ENCODE results near the gene SSBP3. TPM values are rescaled to one million over a fixed set of nuclear protein-coding genes. Genes with fewer than 3 reads are reported as not detected.

Gene SSBP3
- total and polyA plus RNA-seq, 9 of the 15 experiments (the other 6 are each of a cell fraction or from before 2014, with no cell fraction given): 8.7 to 108 (median 33.8) TPM

DNA sequence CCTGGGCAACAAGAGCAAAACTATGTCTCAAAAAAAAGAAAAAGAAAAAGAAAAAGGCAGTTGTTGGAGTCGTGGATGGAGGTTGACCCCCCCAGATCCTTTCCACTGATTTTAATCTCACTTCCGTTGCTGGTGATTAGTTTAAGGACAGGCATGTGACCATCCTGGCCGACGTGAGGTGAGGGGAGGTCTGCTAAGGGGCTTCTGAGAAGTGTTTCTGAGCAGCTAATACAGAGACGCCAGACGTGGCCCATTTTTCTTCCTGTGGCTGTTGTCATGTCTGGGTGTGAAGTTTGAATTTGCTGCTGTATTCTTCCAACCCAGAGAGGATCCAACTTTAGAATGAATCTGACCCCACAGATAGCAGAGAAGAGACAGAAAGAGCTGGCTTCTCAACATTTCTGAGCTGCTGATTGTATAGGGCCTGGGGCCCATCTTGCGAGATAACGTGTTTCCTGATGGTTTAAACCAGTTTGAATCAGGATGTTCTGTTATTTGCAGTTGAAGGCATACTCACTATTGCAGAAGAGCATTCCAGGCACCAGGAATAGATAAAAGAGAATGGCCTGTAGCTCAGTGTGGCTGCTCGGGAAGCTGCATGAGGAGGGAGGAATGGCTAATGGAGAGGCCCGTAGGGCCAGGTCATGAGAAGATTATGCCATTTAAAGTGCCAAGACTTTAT lies 22.8 kb upstream of the SSBP3 start (continued):
- TF ChIP-seq ZNF41 (CRISPR knock-in tag; conservative IDR thresholded peaks at IDR 0.05): no peak
- TF ChIP-seq SMAD4 (CRISPR knock-in tag; conservative IDR thresholded peaks at IDR 0.05): peak; percentile 69
- TF ChIP-seq ZFX (CRISPR knock-in tag; IDR thresholded peaks at IDR 0.05): peak; percentile 48
- no peak for TF ChIP-seq CHCHD3 (CRISPR knock-in tag; IDR thresholded peaks at IDR 0.05)
- no peak for TF ChIP-seq STAT5A (IDR thresholded peaks at IDR 0.05; ENCODE audit: borderline replicate concordance, low read length)
- TF ChIP-seq USF1 (CRISPR knock-in tag; IDR thresholded peaks at IDR 0.05): peak; percentile 37
- TF ChIP-seq ZNF586 (CRISPR knock-in tag; conservative IDR thresholded peaks at IDR 0.05): no peak
- TF ChIP-seq TEAD4 (IDR thresholded peaks at IDR 0.05; ENCODE audit: low read length): no peak
- TF ChIP-seq TEAD4 (CRISPR knock-in tag; IDR thresholded peaks at IDR 0.05; ENCODE audit: borderline replicate concordance): no peak
- 0 out of 2 replicates have a peak, but pooled peaks have one; percentile 25 for TF ChIP-seq PYGO2 (tag; IDR thresholded peaks at IDR 0.05)
- TF ChIP-seq KDM1A (IDR thresholded peaks at IDR 0.05): no peak
- TF ChIP-seq PPARD (CRISPR knock-in tag; IDR thresholded peaks at IDR 0.05): no peak
- TF ChIP-seq RFX7 (CRISPR knock-in tag; IDR thresholded peaks at IDR 0.05): no peak
- no peak for TF ChIP-seq MAFG (tag; conservative IDR thresholded peaks at IDR 0.05)
- TF ChIP-seq ZNF77 (CRISPR knock-in tag; IDR thresholded peaks at IDR 0.05): no peak
- 0 out of 2 replicates have a peak, but pooled peaks have one; percentile 42 for TF ChIP-seq CXXC5 (CRISPR knock-in tag; IDR thresholded peaks at IDR 0.05)
- no peak for TF ChIP-seq ZBTB8A (IDR thresholded peaks at IDR 0.05; ENCODE audit: partially characterized antibody)
- TF ChIP-seq, protein P1, sequence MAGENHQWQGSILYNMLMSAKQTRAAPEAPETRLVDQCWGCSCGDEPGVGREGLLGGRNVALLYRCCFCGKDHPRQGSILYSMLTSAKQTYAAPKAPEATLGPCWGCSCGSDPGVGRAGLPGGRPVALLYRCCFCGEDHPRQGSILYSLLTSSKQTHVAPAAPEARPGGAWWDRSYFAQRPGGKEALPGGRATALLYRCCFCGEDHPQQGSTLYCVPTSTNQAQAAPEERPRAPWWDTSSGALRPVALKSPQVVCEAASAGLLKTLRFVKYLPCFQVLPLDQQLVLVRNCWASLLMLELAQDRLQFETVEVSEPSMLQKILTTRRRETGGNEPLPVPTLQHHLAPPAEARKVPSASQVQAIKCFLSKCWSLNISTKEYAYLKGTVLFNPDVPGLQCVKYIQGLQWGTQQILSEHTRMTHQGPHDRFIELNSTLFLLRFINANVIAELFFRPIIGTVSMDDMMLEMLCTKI (IDR thresholded peaks at IDR 0.05; ENCODE audit: partially characterized antibody): no peak
- TF ChIP-seq DDX20 (tag; IDR thresholded peaks at IDR 0.05; ENCODE audit: low read depth): no peak
- TF ChIP-seq SRSF3 (IDR thresholded peaks at IDR 0.05; ENCODE audit: insufficient read depth, low read length): no peak
- TF ChIP-seq ZSCAN32 (CRISPR knock-in tag; IDR thresholded peaks at IDR 0.05): no peak
- TF ChIP-seq NFIC (IDR thresholded peaks at IDR 0.05): no peak
- no peak for TF ChIP-seq PHF20 (IDR thresholded peaks at IDR 0.05; ENCODE audit: partially characterized antibody)
- no peak for TF ChIP-seq MEIS2 (IDR thresholded peaks at IDR 0.05; ENCODE audit: partially characterized antibody)
- TF ChIP-seq CEBPG (CRISPR knock-in tag; IDR thresholded peaks at IDR 0.05): no peak
- no peak for TF ChIP-seq CEBPG (tag; conservative IDR thresholded peaks at IDR 0.05 in 1 of 2, IDR thresholded peaks at IDR 0.05 in 1 of 2)
- no peak for TF ChIP-seq NR4A1 (CRISPR knock-in tag; IDR thresholded peaks at IDR 0.05)
- TF ChIP-seq NR4A1 (tag; IDR thresholded peaks at IDR 0.05): no peak
- no peak for TF ChIP-seq ZNF695 (CRISPR knock-in tag; IDR thresholded peaks at IDR 0.05)
- no peak for TF ChIP-seq ZNF143 (CRISPR knock-in tag; IDR thresholded peaks at IDR 0.05)
